ENCODE data around the gene PIK3C3. TPM values are rescaled to one million over a fixed set of nuclear protein-coding genes. Genes with fewer than 3 reads are reported as not detected.

The PIK3C3 gene
- total and polyA plus RNA-seq, 11 donors, result 9.5 to 44.3 (median 28.2) TPM

GRCh38 chr18:42078711-42079110 lies 123.7 kb downstream of the PIK3C3 start:
- Histone ChIP-seq H3K27ac (no peak overlapping the region), H3K4me1 (no peaks in the 10 kb centered on the region), H3K9me3 (no peaks in the 10 kb centered on the region), H3K27me3 (no peaks in the 10 kb centered on the region), H3K36me3 (peaks cover 0 to 92% (median 59%) of the 10 kb centered on the region in 9 donors), H3K4me3 (no peak overlapping the region)
- TF ChIP-seq POLR2A (IDR thresholded peaks at IDR 0.05) (no peak), CTCF (IDR thresholded peaks at IDR 0.05) (no peak)
- intact Hi-C loops (cut with DNase I), result no loop called here
- no peak for DNase-seq
- no peak for ATAC-seq
- 79 to 89% (median 85%) methylated on average over 2 of the region's 2 CpGs for WGBS, 4 donors

GRCh38 chr18:42080340-42080739 lies 125.3 kb downstream of the PIK3C3 start:
- H3K4me1 ChIP-seq, result no peaks in the 10 kb centered on the region
- H3K36me3 ChIP-seq, result peaks cover 0 to 80% (median 62%) of the 10 kb centered on the region in 9 donors
- no peaks in the 10 kb centered on the region for H3K9me3 ChIP-seq
- ATAC-seq, result no peak
- TF ChIP-seq POLR2A (IDR thresholded peaks at IDR 0.05) (no peak), CTCF (IDR thresholded peaks at IDR 0.05) (no peak)
- H3K4me3 ChIP-seq, result no peak overlapping the region
- no peak for DNase-seq
- WGBS, 4 donors, result 79 to 89% (median 83%) methylated on average over 3 of the region's 3 CpGs
- intact Hi-C loops (cut with DNase I), result no loop called here
- no peaks in the 10 kb centered on the region for H3K27me3 ChIP-seq
- H3K27ac ChIP-seq, result no peak overlapping the region

GRCh38 chr18:42082415-42083234 lies 127.6 kb downstream of the PIK3C3 start:
- intact Hi-C loops (cut with DNase I), result no loop called here
- H3K9me3 ChIP-seq, result no peaks in the 10 kb centered on the region
- no peak overlapping the region for H3K27ac ChIP-seq
- H3K4me3 ChIP-seq, result no peak overlapping the region
- WGBS, 4 donors, result 94 to 95% (median 95%) methylated on average over 4 of the region's 4 CpGs
- DNase-seq (no peak), ATAC-seq (no peak)
- H3K36me3 ChIP-seq, result peaks cover 0 to 60% (median 47%) of the 10 kb centered on the region in 9 donors
- no peaks in the 10 kb centered on the region for H3K27me3 ChIP-seq
- no peak for TF ChIP-seq CTCF (IDR thresholded peaks at IDR 0.05)
- no peak for TF ChIP-seq POLR2A (IDR thresholded peaks at IDR 0.05)
- H3K4me1 ChIP-seq, result no peaks in the 10 kb centered on the region

- no peak overlapping the region for H3K27ac ChIP-seq
- TF ChIP-seq POLR2A (IDR thresholded peaks at IDR 0.05) (no peak), CTCF (IDR thresholded peaks at IDR 0.05) (no peak)
- no peaks in the 10 kb centered on the region for H3K9me3 ChIP-seq
- H3K4me1 ChIP-seq, result no peaks in the 10 kb centered on the region
- H3K4me3 ChIP-seq, result no peak overlapping the region
- no peak for ATAC-seq
- H3K36me3 ChIP-seq, result peaks cover 0 to 28% (median 20%) of the 10 kb centered on the region in 9 donors
- intact Hi-C loops (cut with DNase I), result no loop called here
- H3K27me3 ChIP-seq, result no peaks in the 10 kb centered on the region
- 74 to 84% (median 79%) methylated on average over 4 of the region's 4 CpGs for WGBS, 4 donors
- no peak for DNase-seq
Observed at GRCh38 chr18:42086288-42086687, 131.3 kb downstream of the PIK3C3 start.

All from heart left ventricle (tissue), 16 donors.